Lower leg skin (tissue), 4 donors: Measurements from ENCODE around the gene TKTL1. TPM values are rescaled to one million over a fixed set of nuclear protein-coding genes. Genes with fewer than 3 reads are reported as not detected.

ENCODE experiments used
- DNase-seq, 2 donors: peaks; one replicate each; pipeline ENCODE4 v3.0.0-alpha.2; 2019; ENCODE audit warnings: low spot score in 2 of 2
- H3K4me3 ChIP-seq: fragments of 200-600 bp; sonication (generic); 2 replicates; pipeline ENCODE4 v1.5.1; 2017; ENCODE audit warnings: mild to moderate bottlenecking, low read depth; ENCODE audit not compliant: poor library complexity, severe bottlenecking
- POLR2A ChIP-seq, 2 donors: fragments of 450-650 bp; IDR thresholded peaks; one replicate each; pipeline ENCODE4 v1.6.1; 2016 to 2017; ENCODE audit warnings: antibody characterized with exemption in 2 of 2, mild to moderate bottlenecking in 1 of 2, moderate library complexity in 1 of 2
- WGBS, 2 donors: methylation state at CpG; one replicate each; pipeline ENCODE4 v1.1.5; 2018; 5-methylcytosine and 5-hydroxymethylcytosine counted together
- intact Hi-C: fragments of 100-400 bp; cut with DNase I; formaldehyde crosslinking; loops from one replicate; pipeline ENCODE4 v1.15.0; 2023; ENCODE audit warnings: low total_unique reads
- total RNA-seq, 4 donors: library from RNA; depleted of rRNA; stranded (reverse); fragments of >200 nt; gene quantifications; one replicate each; pipeline ENCODE4 v1.1.0, GENCODE V29; 2016
- TF ChIP-seq, protein P1 (sequence below), 3 donors: fragments of 450-650 bp; IDR thresholded peaks; one replicate each; pipeline ENCODE4 v1.5.1; 2016; ENCODE audit warnings: antibody characterized with exemption in 3 of 3, mild to moderate bottlenecking in 3 of 3, moderate library complexity in 2 of 3

TKTL1 gene
- total RNA-seq, 4 donors from 2014 or later: 0.42 to 1.1 (median 0.46) TPM; not detected in 1

DNA sequence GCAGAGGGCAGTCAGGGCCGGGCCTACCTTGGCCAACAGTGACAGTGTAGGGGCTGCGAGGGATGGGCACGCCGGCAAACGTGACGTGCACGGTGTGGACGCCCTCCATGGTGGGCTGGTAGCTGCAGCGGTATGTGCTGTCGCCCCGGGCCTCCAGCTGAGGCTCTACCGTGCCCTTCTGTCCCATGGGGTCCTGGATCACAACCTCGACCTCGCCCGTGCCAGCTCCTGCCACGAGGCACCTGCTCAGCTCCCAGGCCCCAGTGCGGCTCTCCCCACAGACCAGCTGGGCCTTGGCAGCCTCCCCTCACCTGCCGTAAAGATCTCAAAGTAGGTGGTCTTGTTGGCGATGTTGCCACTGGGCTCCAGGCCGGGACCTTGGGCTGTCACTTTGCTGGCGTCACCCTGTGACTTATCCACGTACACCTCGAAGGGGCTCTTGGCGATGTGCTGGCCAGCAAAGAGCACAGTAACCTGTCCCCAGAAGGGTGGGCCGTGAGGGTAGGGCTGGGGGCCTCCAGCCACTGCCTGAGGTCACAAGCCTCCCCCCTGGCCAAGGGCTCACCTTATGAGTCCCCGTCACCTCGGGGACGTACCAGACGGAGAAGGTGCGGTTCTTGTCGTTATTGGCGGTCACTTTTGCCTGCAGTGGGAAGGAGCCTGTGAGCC is 70.5 kb downstream of the TKTL1 start:
- TF ChIP-seq, protein P1, sequence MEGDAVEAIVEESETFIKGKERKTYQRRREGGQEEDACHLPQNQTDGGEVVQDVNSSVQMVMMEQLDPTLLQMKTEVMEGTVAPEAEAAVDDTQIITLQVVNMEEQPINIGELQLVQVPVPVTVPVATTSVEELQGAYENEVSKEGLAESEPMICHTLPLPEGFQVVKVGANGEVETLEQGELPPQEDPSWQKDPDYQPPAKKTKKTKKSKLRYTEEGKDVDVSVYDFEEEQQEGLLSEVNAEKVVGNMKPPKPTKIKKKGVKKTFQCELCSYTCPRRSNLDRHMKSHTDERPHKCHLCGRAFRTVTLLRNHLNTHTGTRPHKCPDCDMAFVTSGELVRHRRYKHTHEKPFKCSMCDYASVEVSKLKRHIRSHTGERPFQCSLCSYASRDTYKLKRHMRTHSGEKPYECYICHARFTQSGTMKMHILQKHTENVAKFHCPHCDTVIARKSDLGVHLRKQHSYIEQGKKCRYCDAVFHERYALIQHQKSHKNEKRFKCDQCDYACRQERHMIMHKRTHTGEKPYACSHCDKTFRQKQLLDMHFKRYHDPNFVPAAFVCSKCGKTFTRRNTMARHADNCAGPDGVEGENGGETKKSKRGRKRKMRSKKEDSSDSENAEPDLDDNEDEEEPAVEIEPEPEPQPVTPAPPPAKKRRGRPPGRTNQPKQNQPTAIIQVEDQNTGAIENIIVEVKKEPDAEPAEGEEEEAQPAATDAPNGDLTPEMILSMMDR (IDR thresholded peaks at IDR 0.05): no peak
- TF ChIP-seq POLR2A (IDR thresholded peaks at IDR 0.05): no peak
- WGBS, 2 donors: 87 to 90% methylated on average over 10 to 28 of the region's 32 CpGs
- no peak for DNase-seq
- no peak overlapping the region for H3K4me3 ChIP-seq
- intact Hi-C loops: no loop called here

DNA sequence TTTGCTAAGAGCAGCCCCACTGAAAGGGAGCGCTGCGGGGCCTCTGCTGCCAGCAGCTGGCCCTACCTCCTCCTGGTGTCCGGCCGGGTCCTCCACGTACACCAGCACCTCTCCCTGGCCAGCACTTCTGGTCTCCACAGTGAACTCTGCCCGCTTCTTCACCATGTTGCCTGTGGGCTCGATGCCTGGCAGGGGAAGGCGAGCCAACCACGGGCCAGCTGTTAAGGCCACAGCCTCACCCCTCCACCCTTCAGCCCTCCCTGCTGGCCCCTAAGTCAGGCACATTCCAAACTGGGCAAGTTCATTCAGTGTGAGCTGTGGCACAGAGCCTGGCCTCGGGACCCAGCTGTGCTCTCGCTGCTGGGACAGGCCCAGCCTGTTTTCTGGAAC is 71.1 kb downstream of the TKTL1 start:
- DNase-seq: no peak
- WGBS, 2 donors: 27 to 87% methylated on average over 8 to 11 of the region's 11 CpGs
- no peak overlapping the region for H3K4me3 ChIP-seq
- TF ChIP-seq POLR2A (IDR thresholded peaks at IDR 0.05): no peak
- TF ChIP-seq, protein P1 (IDR thresholded peaks at IDR 0.05): no peak
- intact Hi-C loops: no loop called here

DNA sequence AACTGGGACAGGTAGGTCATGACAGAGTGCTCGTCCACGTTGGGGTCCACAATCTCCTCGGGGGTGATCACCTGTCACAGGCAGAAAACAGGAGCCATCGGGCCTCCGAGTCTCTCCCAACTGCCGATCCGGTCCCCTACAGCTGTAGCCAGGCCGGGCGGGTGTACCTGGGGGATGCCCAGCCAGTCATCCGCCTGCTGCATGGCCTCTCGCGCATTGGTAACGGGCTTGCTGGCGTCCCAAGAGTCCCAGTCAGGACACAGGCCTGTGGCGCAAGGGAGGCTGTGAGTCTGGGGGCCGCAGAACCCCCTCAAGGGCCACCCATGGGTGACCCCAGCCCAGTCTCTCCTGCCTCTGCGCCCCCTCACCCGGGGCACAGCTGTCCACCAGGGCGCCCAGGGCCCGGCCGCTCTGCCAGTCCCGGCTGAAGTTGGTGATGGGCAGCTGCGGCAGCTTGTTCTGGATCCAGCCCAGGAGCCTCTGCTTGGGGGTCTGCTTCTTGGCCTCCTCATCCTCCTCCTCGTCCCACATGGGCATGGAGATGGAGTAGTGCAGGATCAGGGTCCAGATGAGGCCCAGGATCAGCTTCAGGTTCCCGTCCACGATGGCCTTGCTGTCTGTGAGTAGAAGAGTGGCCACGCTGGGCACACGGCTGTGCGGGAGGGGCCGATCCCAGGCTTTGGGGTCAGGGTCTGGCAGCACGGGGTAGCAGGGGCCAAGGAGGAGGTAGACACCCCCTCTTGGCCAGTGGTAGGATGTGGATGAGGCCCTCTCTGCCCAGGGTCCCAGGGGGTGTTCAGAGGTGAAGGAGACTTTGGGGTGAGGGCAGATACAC is 72.1 kb downstream of the TKTL1 start:
- DNase-seq: no peak
- TF ChIP-seq POLR2A (IDR thresholded peaks at IDR 0.05): no peak
- TF ChIP-seq, protein P1 (IDR thresholded peaks at IDR 0.05): no peak
- no peak overlapping the region for H3K4me3 ChIP-seq
- 80 to 86% methylated on average over 5 to 29 of the region's 31 CpGs for WGBS, 2 donors
- intact Hi-C loops: no loop called here

DNA sequence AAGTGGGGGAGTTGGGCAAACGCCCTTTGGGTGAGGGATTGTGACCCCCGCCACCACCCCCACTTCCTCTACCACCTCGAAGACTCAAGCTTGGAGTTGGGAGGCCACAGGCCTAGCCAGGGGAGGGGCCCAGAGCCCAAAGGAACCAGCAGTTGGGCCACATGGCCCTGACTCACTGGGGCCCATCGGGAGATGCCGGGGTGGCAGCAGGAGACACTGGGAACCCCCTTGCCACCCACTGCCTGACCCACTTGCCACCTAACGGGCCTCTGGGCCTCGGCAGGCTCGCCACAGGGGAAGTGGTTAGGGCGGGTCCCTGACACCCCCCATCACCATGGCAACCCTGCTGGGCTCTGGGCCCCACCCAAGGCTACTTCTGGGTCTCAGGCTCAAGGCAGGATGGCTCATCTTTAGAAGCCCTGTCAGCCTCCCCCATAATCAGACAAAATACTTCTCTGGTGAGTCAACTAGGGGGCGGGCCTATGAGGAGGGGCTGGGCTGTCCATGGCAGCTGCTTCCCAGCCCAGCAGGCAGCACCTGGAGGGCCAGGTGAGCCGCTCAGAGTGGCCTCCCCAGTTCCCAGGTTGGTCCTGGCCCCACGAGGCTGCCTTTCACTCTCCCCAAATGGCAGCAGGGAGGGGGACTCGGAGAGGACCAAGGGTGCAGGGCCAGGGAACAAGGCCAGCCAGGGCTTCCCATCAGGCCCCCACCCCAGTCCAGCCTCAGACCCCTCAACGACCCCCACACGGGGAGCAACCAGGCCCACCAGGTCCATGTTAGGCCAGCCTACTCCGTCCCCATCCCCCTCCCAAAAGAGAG is 73.2 kb downstream of the TKTL1 start:
- 0 to 49% methylated on average over 4 to 13 of the region's 16 CpGs for whole genome bisulfite sequencing, 2 donors
- peak; percentile 75 to 96 for DNase-seq
- intact Hi-C loops: no loop called here

More for the DNA sequence above, 73.2 kb downstream of the TKTL1 start:
- H3K4me3 ChIP-seq: no peak overlapping the region
- no peak for TF ChIP-seq POLR2A (IDR thresholded peaks at IDR 0.05)
- TF ChIP-seq, protein P1 (IDR thresholded peaks at IDR 0.05): no peak
